Measurements from ENCODE around the gene NKD1. TPM values are rescaled to one million over a fixed set of nuclear protein-coding genes. Genes with fewer than 3 reads are reported as not detected.

NKD1 gene
- polyA plus RNA-seq, 3 donors, result 0.01 TPM; not detected in 2

DNA sequence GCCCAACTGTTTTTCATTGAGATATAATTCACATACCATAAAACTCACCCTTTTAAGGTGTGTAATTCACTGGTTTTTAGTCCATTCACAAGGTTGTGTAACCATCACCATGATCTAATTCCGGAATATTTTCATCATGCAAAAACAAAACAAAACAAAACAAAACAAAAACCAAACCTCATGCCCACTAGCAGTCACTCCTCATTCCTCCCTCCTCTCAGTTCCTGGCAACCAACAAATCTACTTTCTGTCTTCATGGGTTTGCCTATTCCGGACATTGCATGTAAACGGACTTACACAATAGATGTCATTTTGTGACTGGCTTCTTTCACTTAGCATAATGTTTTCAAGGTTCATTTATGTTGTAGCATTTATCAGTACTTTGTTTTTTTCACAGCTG lies 140.7 kb downstream of the NKD1 start:
- intact Hi-C loops (cut with micrococcal nuclease), result loop anchor here in 1 of 2 donors (10.0 kb wide), 1 partner anchor 534 kb away; the partner anchor contains the start of gene TENT4B
- no peak overlapping the region for H3K9ac ChIP-seq (ENCODE audit: insufficient read depth, low read length, poor library complexity, severe bottlenecking)
- Mint-ChIP-seq H3K36me3 (peaks cover 5 to 7% of the 10 kb centered on the region in 2 donors), H3K27me3 (ENCODE audit: low read depth in 3 of 3) (peaks cover 0 to 6% (median 2%) of the 10 kb centered on the region in 3 donors), H3K9me3 (peaks cover 0 to 2% (median 0%) of the 10 kb centered on the region in 7 donors), H3K27ac (peak overlapping the region in 6 of 7 donors; percentile 57 to 88 (median 81)), H3K4me3 (no peak overlapping the region), H3K4me1 (peaks cover 78% of the 10 kb centered on the region)
- H3K4me3 ChIP-seq (replicated peaks in 1 of 3; ENCODE audit: low read depth in 2 of 3, low read length in 3 of 3), result no peak overlapping the region
- H3K27ac ChIP-seq (ENCODE audit: low read depth in 1 of 2, low read length in 2 of 2), result no peak overlapping the region
- no peaks in the 10 kb centered on the region for H3K9me3 ChIP-seq (replicated peaks in 1 of 2; ENCODE audit: control insufficient read depth in 1 of 2, insufficient read depth in 1 of 2, low read length in 2 of 2)
- WGBS (ENCODE audit: insufficient coverage), result no CpG with 5 or more reads among the region's 3 CpGs
- no peak overlapping the region for H2AFZ ChIP-seq (ENCODE audit: insufficient read depth, low read depth, low read length, poor library complexity, severe bottlenecking)
- H3K79me2 ChIP-seq (ENCODE audit: insufficient read depth, low read length), result peaks cover 20% of the 10 kb centered on the region
- peaks cover 50 to 57% of the 10 kb centered on the region in 2 donors for H3K4me1 ChIP-seq (ENCODE audit: control insufficient read depth in 1 of 2, insufficient read depth in 2 of 2, low read length in 2 of 2)
- TF ChIP-seq, protein P1, sequence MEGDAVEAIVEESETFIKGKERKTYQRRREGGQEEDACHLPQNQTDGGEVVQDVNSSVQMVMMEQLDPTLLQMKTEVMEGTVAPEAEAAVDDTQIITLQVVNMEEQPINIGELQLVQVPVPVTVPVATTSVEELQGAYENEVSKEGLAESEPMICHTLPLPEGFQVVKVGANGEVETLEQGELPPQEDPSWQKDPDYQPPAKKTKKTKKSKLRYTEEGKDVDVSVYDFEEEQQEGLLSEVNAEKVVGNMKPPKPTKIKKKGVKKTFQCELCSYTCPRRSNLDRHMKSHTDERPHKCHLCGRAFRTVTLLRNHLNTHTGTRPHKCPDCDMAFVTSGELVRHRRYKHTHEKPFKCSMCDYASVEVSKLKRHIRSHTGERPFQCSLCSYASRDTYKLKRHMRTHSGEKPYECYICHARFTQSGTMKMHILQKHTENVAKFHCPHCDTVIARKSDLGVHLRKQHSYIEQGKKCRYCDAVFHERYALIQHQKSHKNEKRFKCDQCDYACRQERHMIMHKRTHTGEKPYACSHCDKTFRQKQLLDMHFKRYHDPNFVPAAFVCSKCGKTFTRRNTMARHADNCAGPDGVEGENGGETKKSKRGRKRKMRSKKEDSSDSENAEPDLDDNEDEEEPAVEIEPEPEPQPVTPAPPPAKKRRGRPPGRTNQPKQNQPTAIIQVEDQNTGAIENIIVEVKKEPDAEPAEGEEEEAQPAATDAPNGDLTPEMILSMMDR (IDR thresholded peaks at IDR 0.05), result no peak
- H3K36me3 ChIP-seq (replicated peaks in 1 of 2; ENCODE audit: control insufficient read depth in 1 of 2, insufficient read depth in 2 of 2, low read length in 2 of 2), result no peaks in the 10 kb centered on the region
- no peak overlapping the region for H3K4me2 ChIP-seq (replicated peaks; ENCODE audit: extremely low read depth, low read length, poor library complexity, severe bottlenecking)
- peak in 2 of 3 donors; percentile 33 to 91 for DNase-seq
- H3K27me3 ChIP-seq (ENCODE audit: control insufficient read depth in 2 of 2, insufficient read depth in 2 of 2, low read length in 2 of 2), result no peaks in the 10 kb centered on the region
- H4K20me1 ChIP-seq (ENCODE audit: insufficient read depth, low read length), result no peaks in the 10 kb centered on the region

DNA sequence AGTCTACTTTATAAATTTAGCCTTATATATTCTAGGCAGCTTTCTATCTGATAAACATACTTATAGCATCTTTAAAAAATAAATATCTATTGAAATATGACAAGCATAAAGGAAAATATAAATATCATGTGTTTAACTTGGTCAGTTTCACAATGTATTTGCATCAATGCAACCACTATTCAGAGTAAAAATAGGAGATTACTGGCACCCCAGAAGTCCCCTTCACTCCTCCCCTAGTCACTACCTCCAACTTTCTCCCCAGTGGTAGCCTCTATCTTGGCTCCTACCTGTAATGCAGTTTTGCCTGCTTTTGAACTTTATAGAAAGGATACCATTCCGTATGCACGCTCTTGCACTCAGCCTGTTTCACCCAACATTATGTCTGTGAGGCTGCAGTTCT lies 142.0 kb downstream of the NKD1 start:
- DNase-seq, result no peak
- Histone ChIP-seq H3K4me1 (ENCODE audit: control insufficient read depth in 1 of 2, insufficient read depth in 2 of 2, low read length in 2 of 2) (peaks cover 49 to 57% of the 10 kb centered on the region in 2 donors), H3K36me3 (replicated peaks in 1 of 2; ENCODE audit: control insufficient read depth in 1 of 2, insufficient read depth in 2 of 2, low read length in 2 of 2) (no peaks in the 10 kb centered on the region), H2AFZ (ENCODE audit: insufficient read depth, low read depth, low read length, poor library complexity, severe bottlenecking) (no peak overlapping the region), H3K9me3 (replicated peaks in 1 of 2; ENCODE audit: control insufficient read depth in 1 of 2, insufficient read depth in 1 of 2, low read length in 2 of 2) (no peaks in the 10 kb centered on the region), H3K9ac (ENCODE audit: insufficient read depth, low read length, poor library complexity, severe bottlenecking) (no peak overlapping the region), H3K4me3 (replicated peaks in 1 of 3; ENCODE audit: low read depth in 2 of 3, low read length in 3 of 3) (no peak overlapping the region), H3K79me2 (ENCODE audit: insufficient read depth, low read length) (peaks cover 33% of the 10 kb centered on the region), H3K27me3 (ENCODE audit: control insufficient read depth in 2 of 2, insufficient read depth in 2 of 2, low read length in 2 of 2) (no peaks in the 10 kb centered on the region), H4K20me1 (ENCODE audit: insufficient read depth, low read length) (no peaks in the 10 kb centered on the region), H3K27ac (ENCODE audit: low read depth in 1 of 2, low read length in 2 of 2) (no peak overlapping the region), H3K4me2 (replicated peaks; ENCODE audit: extremely low read depth, low read length, poor library complexity, severe bottlenecking) (no peak overlapping the region)
- Mint-ChIP-seq H3K36me3 (peaks cover 3 to 4% of the 10 kb centered on the region in 2 donors), H3K4me1 (peaks cover 78% of the 10 kb centered on the region), H3K9me3 (no peaks in the 10 kb centered on the region), H3K4me3 (no peak overlapping the region), H3K27me3 (ENCODE audit: low read depth in 3 of 3) (peaks cover 0 to 3% (median 2%) of the 10 kb centered on the region in 3 donors), H3K27ac (no peak overlapping the region)
- TF ChIP-seq, protein P1 (IDR thresholded peaks at IDR 0.05), result no peak
- intact Hi-C loops (cut with micrococcal nuclease), result loop anchor here in 1 of 2 donors (10.0 kb wide), 1 partner anchor 415 kb away; no protein-coding TSS in a partner anchor
- WGBS (ENCODE audit: insufficient coverage), result no CpG with 5 or more reads among the region's 2 CpGs
